Naive thymus-derived CD4-positive, alpha-beta T cell (primary cell): ENCODE results near the gene CREB3L4. TPM values are rescaled to one million over a fixed set of nuclear protein-coding genes. Genes with fewer than 3 reads are reported as not detected.

Source experiments
- ATAC-seq: fragments of 150-1000 bp; cut with Tn5 transposase; 2 replicates; pipeline ENCODE4 v1.10.0; 2021; ENCODE audit warnings: mild to moderate bottlenecking, moderate library complexity
- CTCF ChIA-PET: fragments of 350-600 bp; sonication (Branson Sonifier 250); formaldehyde crosslinking; loops from one replicate; lab custom pipeline; 2021; ENCODE audit warnings: antibody characterized with exemption; lab: Charles Lee
- POLR2A ChIA-PET: fragments of 350-600 bp; sonication (Branson Sonifier 250); formaldehyde crosslinking; loops from one replicate; lab custom pipeline; 2021; ENCODE audit warnings: antibody characterized with exemption, inconsistent platforms; lab: Charles Lee
- DNase-seq, 9 donors: peaks; one replicate each; pipeline versions ENCODE4 v3.0.0 to v3.0.0-alpha.2; 2020 to 2022; ENCODE audit warnings: mixed read lengths in 1 of 9
- H3K27ac ChIP-seq: one replicate; pipeline ENCODE4 v1.7.0; 2013; ENCODE audit warnings: mild to moderate bottlenecking, low read depth, low read length, moderate library complexity
- H3K27me3 ChIP-seq, 2 donors: one replicate each; pipeline ENCODE4 v1.7.0; 2013; ENCODE audit warnings: low read length in 2 of 2, mild to moderate bottlenecking in 2 of 2, moderate library complexity in 2 of 2; ENCODE audit not compliant: control insufficient read depth in 2 of 2, insufficient read depth in 2 of 2
- H3K36me3 ChIP-seq, 3 experiments: 1 replicate in 2 of 3; 2 replicates in 1 of 3; pipeline ENCODE4 v1.7.0; 2013; ENCODE audit warnings: low read length in 3 of 3, mild to moderate bottlenecking in 3 of 3, moderate library complexity in 1 of 3; ENCODE audit not compliant: insufficient read depth in 3 of 3, control insufficient read depth in 2 of 3
- H3K4me1 ChIP-seq, 2 donors: one replicate each; pipeline ENCODE4 v1.7.0; 2013; ENCODE audit warnings: low read length in 2 of 2, mild to moderate bottlenecking in 2 of 2, moderate library complexity in 1 of 2; ENCODE audit not compliant: control insufficient read depth in 2 of 2, insufficient read depth in 2 of 2
- H3K4me3 ChIP-seq: 2 replicates; pipeline ENCODE4 v1.7.0; 2013; ENCODE audit warnings: mild to moderate bottlenecking, low read length
- H3K9me3 ChIP-seq, 3 experiments: 1 replicate in 2 of 3; 2 replicates in 1 of 3; pipeline ENCODE4 v1.7.0; 2013; ENCODE audit warnings: low read length in 3 of 3; ENCODE audit not compliant: control insufficient read depth in 2 of 3
- H3K27ac Mint-ChIP-seq, 9 donors: one replicate each; pipeline ENCODE4 v1.8.0; 2020 to 2022; ENCODE audit warnings: mixed read lengths in 9 of 9, mild to moderate bottlenecking in 8 of 9, moderate library complexity in 5 of 9, inconsistent platforms in 2 of 9
- H3K27me3 Mint-ChIP-seq, 5 donors: one replicate each; pipeline ENCODE4 v1.8.0; 2021 to 2022; ENCODE audit warnings: mixed read lengths in 5 of 5, mild to moderate bottlenecking in 1 of 5
- H3K36me3 Mint-ChIP-seq, 5 donors: one replicate each; pipeline ENCODE4 v1.8.0; 2020 to 2022; ENCODE audit warnings: mixed read lengths in 5 of 5, mild to moderate bottlenecking in 3 of 5, inconsistent platforms in 1 of 5
- H3K4me1 Mint-ChIP-seq, 7 donors: one replicate each; pipeline ENCODE4 v1.8.0; 2020 to 2022; ENCODE audit warnings: mixed read lengths in 7 of 7, mild to moderate bottlenecking in 3 of 7, inconsistent platforms in 1 of 7
- H3K4me3 Mint-ChIP-seq, 10 donors: one replicate each; pipeline ENCODE4 v1.8.0; 2020 to 2022; ENCODE audit warnings: mild to moderate bottlenecking in 10 of 10, mixed read lengths in 10 of 10, moderate library complexity in 6 of 10, inconsistent platforms in 2 of 10
- H3K9me3 Mint-ChIP-seq, 11 donors: one replicate each; pipeline ENCODE4 v1.8.0; 2020 to 2022; ENCODE audit warnings: mixed read lengths in 11 of 11, mild to moderate bottlenecking in 4 of 11, inconsistent platforms in 1 of 11, moderate library complexity in 1 of 11
- intact Hi-C, 2 donors: fragments of 100-400 bp; cut with micrococcal nuclease; formaldehyde crosslinking; loops; one replicate each; pipeline ENCODE4 v1.15.1; 2023
- polyA plus RNA-seq, 2 donors: library from polyadenylated mRNA; unstranded; fragments of 300-500 nt; fragmentation: Illumina TruSeq; gene quantifications; one replicate each; pipeline ENCODE4 v1.2.3, GENCODE V29; 2021
- total RNA-seq, 6 experiments: library from RNA in 5 of 6; stranded (reverse) in 5 of 6; gene quantifications; 1 replicate in 5 of 6; 2 replicates in 1 of 6; pipeline ENCODE4 v1.2.3 and lab custom pipeline; 2021 to 2026

The CREB3L4 gene
- total and polyA plus RNA-seq, 7 experiments from 2014 or later: 4.6 to 8.4 (median 7.0) TPM

DNA sequence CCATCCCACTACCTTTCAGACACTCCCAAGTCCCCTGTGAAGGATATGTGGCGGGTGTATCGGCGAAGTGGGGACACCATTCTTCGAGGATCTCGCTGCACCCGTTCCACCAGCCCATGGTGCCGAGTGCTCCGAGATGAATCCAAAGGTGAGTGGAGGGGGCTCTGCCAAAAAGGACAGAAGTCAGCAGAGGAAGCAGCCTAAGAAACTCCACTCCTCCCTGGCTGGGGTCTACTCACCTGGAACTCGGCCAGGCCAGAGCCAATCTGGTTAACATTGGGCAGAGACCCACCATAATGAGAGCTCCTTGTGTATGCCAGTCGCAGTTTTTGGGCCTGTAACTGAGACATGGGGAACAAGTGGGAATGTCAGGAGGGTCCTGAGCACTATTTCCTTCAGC lies 12.9 kb upstream of the CREB3L4 start:
- Histone ChIP-seq H3K36me3 (peaks cover 27 to 57% (median 29%) of the 10 kb centered on the region in 3 experiments), H3K9me3 (no peaks in the 10 kb centered on the region), H3K27me3 (no peaks in the 10 kb centered on the region), H3K4me1 (peaks cover 27 to 33% of the 10 kb centered on the region in 2 donors), H3K4me3 (no peak overlapping the region), H3K27ac (peak overlapping the region; percentile 25)
- peaks cover 0 to 30% (median 17%) of the 10 kb centered on the region in 5 donors for H3K36me3 Mint-ChIP-seq
- no peaks in the 10 kb centered on the region for H3K27me3 Mint-ChIP-seq
- POLR2A ChIA-PET: interaction anchor here (1.3 to 12.8 kb wide), 4 partner anchors 11 to 35 kb away, joined by 3 to 159 read pairs (median 106); partner anchors contain the start of genes CREB3L4, DENND4B, JTB and RPS27
- no peaks in the 10 kb centered on the region for H3K9me3 Mint-ChIP-seq
- ATAC-seq (no peak), DNase-seq (no peak)
- CTCF ChIA-PET: interaction anchor here (2.3 to 5.5 kb wide), 2 partner anchors 9 to 32 kb away, joined by 11 to 36 read pairs; partner anchors contain the start of genes DENND4B and RAB13
- peaks cover 32 to 64% (median 51%) of the 10 kb centered on the region in 7 donors for H3K4me1 Mint-ChIP-seq
- H3K4me3 Mint-ChIP-seq: peak overlapping the region in 5 of 10 donors; percentile 7 to 56 (median 45)
- intact Hi-C loops: loop anchor here (5.0 kb wide), 2 partner anchors 228 to 1902 kb away; partner anchors contain the start of genes GON4L (in 1 of the 2), INTS3 (in 1 of the 2) and SYT11 (in 1 of the 2)
- H3K27ac Mint-ChIP-seq: peak overlapping the region in 4 of 9 donors; percentile 31 to 90 (median 86)

DNA sequence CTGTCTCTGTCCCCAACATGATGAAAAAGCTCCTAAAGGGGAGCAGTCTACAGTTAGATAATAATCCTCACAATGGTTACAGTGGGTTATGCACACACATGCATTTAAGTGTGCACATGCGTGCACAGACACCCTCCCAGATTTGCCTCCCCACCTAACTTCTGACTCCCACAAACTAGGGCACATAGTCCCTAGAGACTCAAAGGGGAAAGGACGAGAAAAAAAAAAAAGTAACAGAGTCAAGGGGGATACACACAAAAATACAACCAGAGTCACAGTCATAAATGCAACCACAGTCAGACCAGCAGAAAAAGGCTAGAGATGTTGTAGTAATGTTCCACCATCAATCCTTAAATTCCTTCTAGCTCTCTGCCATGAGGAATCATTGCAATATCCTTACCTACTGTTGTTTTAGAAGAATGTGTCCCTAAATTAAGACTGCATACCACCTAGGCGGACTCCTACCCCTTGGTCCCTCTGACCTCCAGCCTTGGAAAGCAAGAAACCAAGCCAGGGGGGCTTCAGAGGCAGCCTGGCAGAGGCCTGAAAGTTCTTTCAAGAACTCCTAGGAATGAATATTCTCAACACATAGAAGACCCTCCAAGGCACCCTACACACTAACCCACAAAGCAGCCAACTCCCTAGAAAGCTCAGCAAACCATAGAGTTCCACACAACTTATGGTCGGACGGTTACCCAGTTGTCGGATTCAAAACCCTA lies 10.5 kb upstream of the CREB3L4 start:
- ATAC-seq: no peak
- Histone ChIP-seq H3K9me3 (no peaks in the 10 kb centered on the region), H3K4me1 (peaks cover 27 to 33% of the 10 kb centered on the region in 2 donors), H3K36me3 (peaks cover 11 to 38% (median 13%) of the 10 kb centered on the region in 3 experiments), H3K27ac (peak overlapping the region; percentile 92), H3K27me3 (no peaks in the 10 kb centered on the region), H3K4me3 (peak overlapping the region; percentile 74)
- Mint-ChIP-seq H3K27me3 (no peaks in the 10 kb centered on the region), H3K9me3 (no peaks in the 10 kb centered on the region), H3K36me3 (peaks cover 0 to 21% (median 6%) of the 10 kb centered on the region in 5 donors), H3K4me3 (peak overlapping the region; percentile 91 to 100 (median 97)), H3K27ac (peak overlapping the region; percentile 89 to 98 (median 94)), H3K4me1 (peaks cover 30 to 64% (median 60%) of the 10 kb centered on the region in 7 donors)
- ChIA-PET POLR2A (interaction anchor here (0.5 to 12.8 kb wide), 12 partner anchors 9 to 287 kb away, joined by 3 to 159 read pairs (median 8); partner anchors contain the start of genes CREB3L4, DENND4B, GATAD2B and ILF2), CTCF (interaction anchor here (0.7 to 5.5 kb wide), 5 partner anchors 11 to 159 kb away, joined by 3 to 36 read pairs (median 4); partner anchors contain the start of genes DENND4B, GATAD2B and JTB)
- no peak for DNase-seq
- intact Hi-C loops: loop anchor here (1.0 to 5.0 kb wide), 5 partner anchors 10 to 1900 kb away; partner anchors contain the start of genes CREB3L4 (in 1 of the 2), DENND4B (in 1 of the 2), GON4L (in 1 of the 2) and INTS3 (in 1 of the 2)

DNA sequence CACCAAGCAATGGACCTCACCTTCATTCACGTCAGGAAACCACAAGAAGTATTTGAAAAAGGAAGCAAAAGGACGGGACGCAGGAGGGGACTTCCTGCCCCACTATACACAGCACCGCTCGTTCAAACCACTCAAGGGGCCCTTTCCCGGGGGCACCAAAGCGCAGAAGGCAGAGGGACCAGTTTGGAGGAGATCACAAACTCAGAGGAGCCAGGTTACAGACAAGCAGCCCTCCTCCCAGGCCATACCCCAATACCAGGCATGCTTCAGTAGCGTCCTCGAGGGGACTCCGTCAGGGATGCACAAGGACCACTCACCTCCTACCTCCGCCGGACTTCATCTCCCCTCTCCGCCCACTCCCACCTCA lies 10.0 kb upstream of the CREB3L4 start:
- ATAC-seq (peak; percentile 8), DNase-seq (peak in 3 of 9 donors; percentile 34 to 58 (median 42))
- peaks cover 34 to 68% (median 66%) of the 10 kb centered on the region in 7 donors for H3K4me1 Mint-ChIP-seq
- peak overlapping the region; percentile 91 to 100 (median 97) for H3K4me3 Mint-ChIP-seq
- H3K27ac ChIP-seq: peak overlapping the region; percentile 92
- ChIA-PET CTCF (interaction anchor here (5.5 kb wide), 1 partner anchor 12 kb away, joined by 36 read pairs; the partner anchor contains the start of gene DENND4B), POLR2A (interaction anchor here (0.5 to 12.8 kb wide), 8 partner anchors 11 to 288 kb away, joined by 3 to 159 read pairs (median 23); partner anchors contain the start of genes CREB3L4, DENND4B, GATAD2B and ILF2)
- H3K36me3 ChIP-seq: peaks cover 5 to 32% (median 9%) of the 10 kb centered on the region in 3 experiments
- peaks cover 31 to 34% of the 10 kb centered on the region in 2 donors for H3K4me1 ChIP-seq
- H3K27me3 ChIP-seq: no peaks in the 10 kb centered on the region
- no peaks in the 10 kb centered on the region for H3K9me3 Mint-ChIP-seq
- no peaks in the 10 kb centered on the region for H3K9me3 ChIP-seq
- peak overlapping the region; percentile 89 to 98 (median 94) for H3K27ac Mint-ChIP-seq
- intact Hi-C loops: loop anchor here (1.0 to 5.0 kb wide), 16 partner anchors 10 to 1900 kb away; partner anchors contain the start of genes CREB3L4 (in 2 of the 2), DENND4B (in 2 of the 2), HAX1 (in 2 of the 2) and JTB (in 2 of the 2)
- H3K36me3 Mint-ChIP-seq: peaks cover 0 to 19% (median 6%) of the 10 kb centered on the region in 5 donors
- peak overlapping the region; percentile 74 for H3K4me3 ChIP-seq
- H3K27me3 Mint-ChIP-seq: no peaks in the 10 kb centered on the region

DNA sequence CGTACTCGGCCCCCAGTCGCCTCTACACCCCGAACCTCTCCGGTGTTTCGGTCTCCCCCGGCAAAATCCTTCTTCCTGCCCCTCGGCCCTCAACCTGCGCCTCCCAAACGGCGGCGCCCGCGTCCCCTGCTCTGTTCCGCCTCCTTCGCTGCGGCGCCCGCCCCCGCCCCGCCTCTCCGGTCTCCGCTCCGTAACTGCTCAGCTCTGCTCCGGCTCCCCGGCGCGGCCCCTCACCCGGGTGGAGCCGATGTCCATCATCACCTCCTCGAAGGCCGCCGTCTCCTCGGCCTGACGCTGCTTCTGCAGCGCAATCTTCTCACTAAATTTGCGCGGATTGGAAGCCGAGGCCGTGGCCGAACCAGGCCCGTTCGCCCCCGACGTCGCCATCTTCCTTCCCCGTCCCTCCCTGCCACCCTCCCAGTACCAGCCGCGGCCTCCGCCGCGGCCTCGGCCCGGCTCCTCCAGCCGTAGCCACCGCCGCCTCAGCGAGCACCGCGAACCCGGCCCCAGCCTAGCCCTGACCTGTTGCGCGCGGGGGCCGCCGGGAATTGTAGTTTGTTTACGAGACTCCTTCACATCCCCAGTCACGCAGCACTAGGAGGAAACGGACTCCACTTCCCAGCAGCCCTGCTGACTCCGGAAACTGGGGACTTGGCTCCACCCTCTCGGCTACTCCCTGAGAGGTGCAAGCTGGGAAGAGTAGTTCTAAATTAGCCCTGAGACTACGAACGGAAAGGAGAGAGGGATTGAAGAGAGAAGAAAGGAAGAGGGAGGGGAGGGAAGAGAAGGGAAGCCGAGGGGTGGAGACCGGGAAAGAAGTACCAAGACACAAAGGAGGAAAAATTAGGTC lies 9.4 kb upstream of the CREB3L4 start, which contains the start of gene CRTC2:
TSS of gene CRTC2 (minus strand) at position 502 of the 850 bp plus-strand sequence. CDS start at position 387, 115 bp downstream.
- Histone ChIP-seq H3K27ac (peak within 1 kb of the TSS; percentile 92), H3K4me1 (peaks cover 36% of the 10 kb centered on the region in 2 donors), H3K4me3 (peak within 1 kb of the TSS; percentile 74), H3K9me3 (no peaks in the 10 kb centered on the region), H3K27me3 (no peaks in the 10 kb centered on the region), H3K36me3 (peaks cover 3 to 29% (median 9%) of the 10 kb centered on the region in 3 experiments)
- peak; percentile 86 to 99 (median 96) for DNase-seq
- ChIA-PET CTCF (interaction anchor here (0.8 to 5.5 kb wide), 4 partner anchors 12 to 40 kb away, joined by 3 to 36 read pairs (median 3); partner anchors contain the start of genes DENND4B and JTB), POLR2A (interaction anchor here (0.5 to 12.8 kb wide), 10 partner anchors 10 to 288 kb away, joined by 3 to 159 read pairs (median 13); partner anchors contain the start of genes CREB3L4, DENND4B, GATAD2B and ILF2)
- Mint-ChIP-seq H3K27me3 (no peaks in the 10 kb centered on the region), H3K9me3 (no peaks in the 10 kb centered on the region), H3K36me3 (peaks cover 0 to 17% (median 6%) of the 10 kb centered on the region in 5 donors), H3K4me1 (peaks cover 34 to 71% (median 67%) of the 10 kb centered on the region in 7 donors), H3K4me3 (peak within 1 kb of the TSS; percentile 91 to 100 (median 97)), H3K27ac (peak within 1 kb of the TSS; percentile 89 to 98 (median 94))
- intact Hi-C loops: loop anchor here (1.0 to 5.0 kb wide), 15 partner anchors 9 to 1899 kb away; partner anchors contain the start of genes HAX1 (in 2 of the 2), JTB (in 2 of the 2), RPS27 (in 2 of the 2) and CREB3L4 (in 1 of the 2)
- ATAC-seq: peak; percentile 94

DNA sequence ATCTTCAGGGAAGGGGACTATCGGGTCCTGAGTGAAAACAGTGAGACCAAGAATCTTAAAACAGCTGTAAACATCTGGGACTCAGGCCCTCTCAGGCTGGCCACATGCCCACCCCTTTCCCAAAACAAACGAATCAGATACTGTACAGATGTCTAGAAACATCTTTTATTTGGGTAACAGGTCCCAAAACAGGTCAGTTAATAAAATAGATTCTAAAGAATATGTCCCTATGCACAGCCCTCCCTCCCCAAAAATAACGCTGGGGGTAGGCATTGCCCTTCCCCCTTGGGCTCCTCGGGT lies 8.8 kb upstream of the CREB3L4 start:
- ChIA-PET POLR2A (interaction anchor here (1.1 to 12.8 kb wide), 8 partner anchors 9 to 183 kb away, joined by 3 to 159 read pairs (median 23); partner anchors contain the start of genes CREB3L4, DENND4B, GATAD2B and JTB), CTCF (interaction anchor here (0.8 to 5.5 kb wide), 4 partner anchors 13 to 40 kb away, joined by 3 to 36 read pairs (median 3); partner anchors contain the start of genes DENND4B and JTB)
- Histone ChIP-seq H3K4me3 (peak overlapping the region; percentile 74), H3K36me3 (peaks cover 0 to 23% (median 6%) of the 10 kb centered on the region in 3 experiments), H3K9me3 (no peaks in the 10 kb centered on the region), H3K27ac (peak overlapping the region; percentile 92), H3K4me1 (peaks cover 35 to 38% of the 10 kb centered on the region in 2 donors), H3K27me3 (no peaks in the 10 kb centered on the region)
- H3K36me3 Mint-ChIP-seq: peaks cover 0 to 18% (median 5%) of the 10 kb centered on the region in 5 donors
- ATAC-seq (no peak), DNase-seq (no peak)
- peaks cover 37 to 71% (median 69%) of the 10 kb centered on the region in 7 donors for H3K4me1 Mint-ChIP-seq
- no peaks in the 10 kb centered on the region for H3K27me3 Mint-ChIP-seq
- peak overlapping the region; percentile 89 to 98 (median 94) for H3K27ac Mint-ChIP-seq
- peak overlapping the region; percentile 91 to 100 (median 97) for H3K4me3 Mint-ChIP-seq
- no peaks in the 10 kb centered on the region for H3K9me3 Mint-ChIP-seq
- intact Hi-C loops: loop anchor here (1.0 to 5.0 kb wide), 15 partner anchors 8 to 1898 kb away; partner anchors contain the start of genes HAX1 (in 2 of the 2), JTB (in 2 of the 2), RPS27 (in 2 of the 2) and CREB3L4 (in 1 of the 2)
